H1 (cell line): ENCODE measurements around the gene CA5A. TPM values are rescaled to one million over a fixed set of nuclear protein-coding genes. Genes with fewer than 3 reads are reported as not detected.
A peak's percentile ranks its signal among the peaks of the same experiment; 100 is the strongest.
"Not testable (repeated sequence)": the region's sequence is repeated elsewhere in the genome, so short reads cannot be mapped to it uniquely, and the experiment has no call there.

Experiments
- CTCF ChIA-PET: fragments of 300-600 bp; sonication (Branson Sonifier 250); formaldehyde crosslinking; loops from one replicate; lab custom pipeline; 2021; ENCODE audit not compliant: partially characterized antibody; lab: Charles Lee
- POLR2A ChIA-PET: fragments of 300-600 bp; sonication (Branson Sonifier 250); formaldehyde crosslinking; loops from one replicate; lab custom pipeline; 2021; ENCODE audit warnings: inconsistent platforms; ENCODE audit not compliant: partially characterized antibody; lab: Charles Lee
- DNase-seq, 2 experiments: peaks; one replicate each; pipeline versions ENCODE4 v3.0.0 to v3.0.0-alpha.2; 2010 to 2022; ENCODE audit warnings: low spot score in 2 of 2, low read depth in 1 of 2, mixed read lengths in 1 of 2
- FAIRE-seq: peaks from 2 replicates; lab custom pipeline; 2011; peaks lifted over from hg19 to GRCh38; lab: Jason Lieb, UNC
- H2AFZ ChIP-seq: 2 replicates; pipeline ENCODE4 v1.8.1; 2012; ENCODE audit warnings: low read length, inconsistent platforms
- H2AK5ac ChIP-seq: 2 replicates; pipeline ENCODE4 v1.6.1; 2013; ENCODE audit warnings: low read depth, low read length
- H2BK120ac ChIP-seq: replicated peaks from 2 replicates; pipeline ENCODE3; 2013; ENCODE audit warnings: low read depth, low read length, inconsistent platforms
- H2BK12ac ChIP-seq: 2 replicates; pipeline ENCODE4 v1.6.1; 2013; ENCODE audit warnings: low read depth, low read length
- H2BK15ac ChIP-seq: 2 replicates; pipeline ENCODE4 v1.6.1; 2013; ENCODE audit warnings: low read length
- H2BK20ac ChIP-seq: 2 replicates; pipeline ENCODE4 v1.6.1; 2013; ENCODE audit warnings: low read length
- H2BK5ac ChIP-seq: 2 replicates; pipeline ENCODE4 v1.6.1; 2013; ENCODE audit warnings: low read depth, low read length
- H3K14ac ChIP-seq: 2 replicates; pipeline ENCODE4 v1.6.1; 2013; ENCODE audit warnings: inconsistent platforms; ENCODE audit not compliant: insufficient read length
- H3K18ac ChIP-seq: 2 replicates; pipeline ENCODE4 v1.6.1; 2013; ENCODE audit warnings: low read length; ENCODE audit errors: extremely low read depth
- H3K23ac ChIP-seq: 2 replicates; pipeline ENCODE4 v1.6.1; 2013; ENCODE audit warnings: inconsistent platforms; ENCODE audit not compliant: insufficient read length
- H3K23me2 ChIP-seq: 2 replicates; pipeline ENCODE4 v1.6.1; 2013; ENCODE audit warnings: low read depth, low read length
- H3K27ac ChIP-seq: 2 replicates; pipeline ENCODE4 v1.6.1; 2011; ENCODE audit warnings: low read depth, low read length, inconsistent platforms
- H3K27me3 ChIP-seq, 4 experiments: replicated peaks in 1 of 4; 1 replicate in 1 of 4; 2 replicates in 3 of 4; pipeline versions ENCODE4 v1.6.1 to v1.8.1; 2011 to 2013; ENCODE audit warnings: low read length in 3 of 4, mild to moderate bottlenecking in 3 of 4, inconsistent platforms in 2 of 4, mixed read lengths in 2 of 4, moderate library complexity in 1 of 4; ENCODE audit not compliant: control insufficient read depth in 3 of 4, insufficient read depth in 3 of 4; ENCODE audit errors: extremely low read depth in 1 of 4
- H3K36me3 ChIP-seq, 4 experiments: 2 replicates each; pipeline versions ENCODE4 v1.6.1 to v1.8.1; 2011 to 2013; ENCODE audit warnings: mild to moderate bottlenecking in 4 of 4, low read length in 3 of 4, moderate library complexity in 2 of 4, control low read depth in 1 of 4, inconsistent platforms in 1 of 4; ENCODE audit not compliant: insufficient read depth in 4 of 4, control insufficient read depth in 2 of 4
- H3K4ac ChIP-seq: replicated peaks from 2 replicates; pipeline ENCODE3; 2013; ENCODE audit warnings: low read length, low read depth, mixed read lengths, inconsistent platforms; ENCODE audit not compliant: insufficient read length
- H3K4me1 ChIP-seq, 4 experiments: replicated peaks in 1 of 4; 1 replicate in 1 of 4; 2 replicates in 3 of 4; pipeline versions ENCODE4 v1.6.1 to v1.8.1; 2011 to 2013; ENCODE audit warnings: low read length in 3 of 4, inconsistent platforms in 2 of 4, mixed read lengths in 1 of 4; ENCODE audit not compliant: insufficient read depth in 4 of 4, control insufficient read depth in 3 of 4
- H3K4me2 ChIP-seq, 2 experiments: 2 replicates each; pipeline versions ENCODE4 v1.6.1 to v1.8.1; 2011 to 2013; ENCODE audit warnings: low read depth in 2 of 2, low read length in 2 of 2, control low read depth in 1 of 2, inconsistent platforms in 1 of 2, mild to moderate bottlenecking in 1 of 2; ENCODE audit not compliant: insufficient read depth in 1 of 2
- H3K4me3 ChIP-seq, 4 experiments: fragments of 200-600, 300-600 bp in 1 of 4; sonication (generic), shearing (Covaris generic), sonication (Bioruptor Twin) in 1 of 4; 2 replicates each; pipeline versions ENCODE4 v1.5.1 to v1.8.1; 2011 to 2016; ENCODE audit warnings: low read length in 4 of 4, low read depth in 3 of 4, control low read depth in 2 of 4, inconsistent platforms in 2 of 4, mild to moderate bottlenecking in 2 of 4, mixed read lengths in 1 of 4, moderate library complexity in 1 of 4; ENCODE audit not compliant: insufficient read depth in 2 of 4; ENCODE audit errors: extremely low read depth in 1 of 4
- H3K56ac ChIP-seq: replicated peaks from 2 replicates; pipeline ENCODE3; 2013; ENCODE audit warnings: low read depth, mild to moderate bottlenecking, mixed read lengths, low read length, inconsistent platforms; ENCODE audit not compliant: insufficient read length
- H3K79me1 ChIP-seq: 2 replicates; pipeline ENCODE4 v1.6.1; 2013; ENCODE audit warnings: low read depth, low read length, control low read depth
- H3K79me2 ChIP-seq, 2 experiments: 2 replicates each; pipeline versions ENCODE4 v1.6.1 to v1.8.1; 2012 to 2013; ENCODE audit warnings: low read length in 2 of 2, mild to moderate bottlenecking in 2 of 2, inconsistent platforms in 1 of 2; ENCODE audit not compliant: insufficient read depth in 2 of 2, control insufficient read depth in 1 of 2
- H3K9ac ChIP-seq, 4 experiments: replicated peaks in 1 of 4; 1 replicate in 1 of 4; 2 replicates in 3 of 4; pipeline versions ENCODE4 v1.6.1 to v1.8.1; 2011 to 2013; ENCODE audit warnings: low read depth in 3 of 4, low read length in 3 of 4, control low read depth in 2 of 4, mild to moderate bottlenecking in 2 of 4, moderate library complexity in 2 of 4, inconsistent platforms in 1 of 4; ENCODE audit errors: extremely low read depth in 1 of 4
- H3K9me3 ChIP-seq, 2 experiments: 2 replicates each; pipeline versions ENCODE4 v1.6.1 to v1.8.1; 2012 to 2013; ENCODE audit warnings: mild to moderate bottlenecking in 2 of 2, moderate library complexity in 2 of 2, control low read depth in 1 of 2, inconsistent platforms in 1 of 2, low read depth in 1 of 2, low read length in 1 of 2, mixed read lengths in 1 of 2; ENCODE audit not compliant: insufficient read depth in 2 of 2
- H4K20me1 ChIP-seq, 2 experiments: replicated peaks in 1 of 2; 2 replicates each; pipeline versions ENCODE3 to v1.8.1; 2011 to 2013; ENCODE audit warnings: inconsistent platforms in 2 of 2, low read length in 2 of 2, mild to moderate bottlenecking in 1 of 2; ENCODE audit not compliant: insufficient read depth in 2 of 2, control insufficient read depth in 1 of 2
- H4K5ac ChIP-seq: 2 replicates; pipeline ENCODE4 v1.6.1; 2013; ENCODE audit warnings: low read length, low read depth, mixed read lengths, inconsistent platforms; ENCODE audit not compliant: insufficient read length
- H4K8ac ChIP-seq: 2 replicates; pipeline ENCODE4 v1.8.0; 2013; ENCODE audit warnings: mild to moderate bottlenecking, moderate library complexity, low read length, inconsistent platforms; ENCODE audit not compliant: insufficient read depth; ENCODE audit errors: extremely low read depth
- H4K91ac ChIP-seq: replicated peaks from 2 replicates; pipeline ENCODE3; 2013; ENCODE audit warnings: low read length, mixed read lengths, inconsistent platforms; ENCODE audit not compliant: insufficient read length
- EGR1 ChIP-seq: IDR thresholded peaks from 2 replicates; pipeline ENCODE4 v1.6.1; 2011; ENCODE audit warnings: low read depth, low read length, borderline replicate concordance
- EP300 ChIP-seq, 2 experiments: IDR thresholded peaks; 1 replicate in 1 of 2; 2 replicates in 1 of 2; pipeline ENCODE4 v1.6.1; 2011 to 2012; ENCODE audit warnings: low read depth in 2 of 2, low read length in 2 of 2, mild to moderate bottlenecking in 2 of 2, borderline replicate concordance in 1 of 2, inconsistent platforms in 1 of 2, moderate library complexity in 1 of 2
- JUND ChIP-seq: IDR thresholded peaks from 2 replicates; pipeline ENCODE4 v1.6.1; 2011; ENCODE audit warnings: mild to moderate bottlenecking, improper control_type of control experiment, low read length
- NANOG ChIP-seq: IDR thresholded peaks from 2 replicates; pipeline ENCODE4 v1.6.1; 2011; ENCODE audit warnings: low read length, low read depth, mild to moderate bottlenecking, inconsistent platforms; ENCODE audit not compliant: insufficient read depth, poor library complexity, severe bottlenecking
- SIN3A ChIP-seq, 2 experiments: IDR thresholded peaks in 1 of 2; conservative IDR thresholded peaks in 1 of 2; 2 replicates each; pipeline ENCODE4 v1.6.1; 2011 to 2012; ENCODE audit warnings: low read length in 2 of 2, improper control_type of control experiment in 1 of 2, low read depth in 1 of 2, mild to moderate bottlenecking in 1 of 2
- SP1 ChIP-seq: IDR thresholded peaks from 2 replicates; pipeline ENCODE4 v1.6.1; 2011; ENCODE audit warnings: low read depth, low read length
- TAF1 ChIP-seq: IDR thresholded peaks from 2 replicates; pipeline ENCODE4 v1.6.1; 2011; ENCODE audit warnings: mild to moderate bottlenecking, low read depth, low read length
- TCF12 ChIP-seq: IDR thresholded peaks from 2 replicates; pipeline ENCODE4 v1.6.1; 2011; ENCODE audit warnings: low read depth, mild to moderate bottlenecking, low read length
- YY1 ChIP-seq: IDR thresholded peaks from 2 replicates; pipeline ENCODE4 v1.6.1; 2011; ENCODE audit warnings: low read depth, mild to moderate bottlenecking, low read length
- WGBS, 2 experiments: shearing (Covaris generic) in 1 of 2; methylation state at CpG; one replicate each; pipeline versions ENCODE4 v1.1.6 to v1.1.7; 2013 to 2015; ENCODE audit warnings: low lambda C conversion rate in 2 of 2, mixed read lengths in 2 of 2, inconsistent platforms in 1 of 2, low coverage in 1 of 2, missing lambda C conversion rate in 1 of 2; ENCODE audit not compliant: insufficient replicate concordance in 2 of 2, insufficient coverage in 1 of 2, insufficient read length in 1 of 2; ENCODE audit errors: extremely low coverage in 1 of 2, missing lambda C conversion rate in 1 of 2; 5-methylcytosine and 5-hydroxymethylcytosine counted together
- polyA plus RNA-seq, 7 experiments: library from polyadenylated mRNA; depleted of rRNA in 3 of 7; stranded (reverse) in 5 of 7; unstranded in 2 of 7; fragments of >200 nt in 5 of 7; fragments of 200-250 nt in 2 of 7; gene quantifications; 1 replicate in 5 of 7; 2 replicates in 1 of 7; 4 replicates in 1 of 7; pipeline versions ENCODE4 v1.2.1 to v1.2.3, GENCODE V29; 2011 to 2013; ENCODE audit warnings: missing spikeins in 2 of 7, mixed read lengths in 2 of 7
- total RNA-seq: library from RNA; stranded (reverse); fragmentation: NEBNext Ultra II Directional; extraction: Animal tissue kit (Norgen Biotek cat#: 25700); gene quantifications from 2 replicates; pipeline ENCODE4 v1.2.1, GENCODE V29; 2021

The CA5A gene
- total and polyA plus RNA-seq, 2 of the 8 experiments (the other 6 are each of a cell fraction or from before 2014, with no cell fraction given) = not detected

DNA sequence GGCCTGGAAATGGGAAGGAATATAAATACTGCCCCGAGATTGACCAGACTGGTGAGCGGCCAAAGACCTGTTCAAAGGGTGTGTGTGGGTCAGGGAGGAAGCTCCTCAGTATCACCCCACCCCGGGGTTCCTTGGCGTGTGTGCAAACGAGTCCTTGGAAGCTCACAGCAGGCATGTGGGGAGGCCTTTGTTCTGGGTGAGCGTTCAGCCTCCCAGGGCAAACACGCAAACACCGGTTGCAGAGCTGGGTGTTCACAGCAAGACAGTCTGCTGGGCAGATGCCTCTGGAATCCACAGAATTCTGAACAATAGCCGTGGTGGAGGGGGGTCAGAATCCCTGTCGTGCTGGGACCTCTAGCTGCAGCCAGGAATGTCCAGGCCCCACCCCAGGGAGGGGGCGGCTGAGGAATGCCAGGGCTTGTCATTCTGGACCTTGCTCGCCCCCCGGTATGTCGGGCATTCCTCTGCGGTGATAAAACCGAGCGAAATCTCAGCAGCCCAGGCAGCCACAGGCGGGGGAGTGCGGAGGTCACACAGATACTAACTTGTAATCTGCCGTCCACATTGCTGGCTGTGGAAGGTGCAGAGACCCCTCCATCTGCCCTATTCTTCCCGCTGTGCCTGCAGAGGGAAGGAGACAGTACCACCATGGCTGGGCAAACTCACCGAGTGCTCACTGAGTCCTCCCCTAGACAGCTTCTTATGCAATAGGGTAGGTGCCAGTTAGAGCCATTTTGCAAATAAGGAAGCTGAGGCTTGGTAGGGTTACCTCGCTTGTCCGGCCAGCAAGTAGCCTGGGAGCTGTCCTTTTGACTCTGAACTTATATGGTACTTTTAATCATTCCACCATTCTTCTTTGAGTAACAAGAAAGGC lies 65.7 kb downstream of the CA5A start:
- peak overlapping the region in 3 of 4 experiments; percentile 20 to 32 (median 31); a peak in 3 of 8 replicates for H3K4me3 ChIP-seq
- WGBS, 2 experiments = 6% methylated on average over 24 of the region's 24 CpGs; no CpG with 5 or more reads in 1 of the 2 experiments
- not testable (repeated sequence) for H3K36me3 ChIP-seq, H4K20me1 ChIP-seq, H3K27ac ChIP-seq, H3K9me3 ChIP-seq, H3K23ac ChIP-seq, H3K56ac ChIP-seq, H3K79me1 ChIP-seq, H3K14ac ChIP-seq, FAIRE-seq, H4K5ac ChIP-seq, H2AFZ ChIP-seq
- peaks cover 0 to 27% (median 18%) of the 10 kb centered on the region in 4 experiments; a peak in 5 of 7 replicates for H3K27me3 ChIP-seq
- H2BK12ac ChIP-seq = peak overlapping the region; percentile 96
- peak overlapping the region; percentile 36; the same call in 1 of the 2 replicates for H4K8ac ChIP-seq
- peaks cover 4 to 31% of the 10 kb centered on the region in 2 experiments; a peak in 3 of 4 replicates for H3K79me2 ChIP-seq
- H3K4me1 ChIP-seq = peaks cover 15 to 29% (median 18%) of the 10 kb centered on the region in 4 experiments
- peak overlapping the region in 1 of 4 experiments; percentile 57; a peak in 2 of 7 replicates for H3K9ac ChIP-seq
- H4K91ac ChIP-seq = peak overlapping the region; percentile 91
- H3K4me2 ChIP-seq = peak overlapping the region; percentile 56 to 86
- peak overlapping the region; percentile 64 for H3K18ac ChIP-seq
- ChIA-PET CTCF (interaction anchor here (0.6 to 12.4 kb wide), 36 partner anchors 10 to 410 kb away, joined by 3 to 181 read pairs (median 6); partner anchors contain the start of gene KLHDC4), POLR2A (interaction anchor here (1.2 to 22.5 kb wide), 16 partner anchors 15 to 192 kb away, joined by 3 to 507 read pairs (median 10); partner anchors contain the start of gene KLHDC4)
- H3K4ac ChIP-seq = peak overlapping the region; percentile 87
- peak overlapping the region; percentile 92 for H2BK5ac ChIP-seq
- peak overlapping the region; percentile 88; the same call in 1 of the 2 replicates for H2AK5ac ChIP-seq
- H2BK15ac ChIP-seq = peak overlapping the region; percentile 32
- peaks cover 15% of the 10 kb centered on the region for H3K23me2 ChIP-seq
- H2BK120ac ChIP-seq = peak overlapping the region; percentile 97
- DNase-seq = peak; percentile 76 to 85
- peak overlapping the region; percentile 97 for H2BK20ac ChIP-seq
- TF ChIP-seq SIN3A (conservative IDR thresholded peaks at IDR 0.05 in 1 of 2, IDR thresholded peaks at IDR 0.05 in 1 of 2; ENCODE audit: low read depth in 1 of 2, low read length in 2 of 2) (peak; percentile 30 to 66; a peak in 2 of 4 replicates), SP1 (peak; percentile 62; the same call in 1 of the 2 replicates), YY1 (peak; percentile 19; the same call in 1 of the 2 replicates), NANOG (peak; percentile 62), JUND (peak; percentile 27; the same call in 1 of the 2 replicates), TAF1 (peak; percentile 41; the same call in 1 of the 2 replicates), EP300 (IDR thresholded peaks at IDR 0.05; ENCODE audit: borderline replicate concordance in 1 of 2, low read depth in 2 of 2, low read length in 2 of 2) (peak in 1 of 2 experiments; percentile 28; a peak in 1 of 3 replicates), EGR1 (peak; percentile 83), TCF12 (0 out of 2 replicates have a peak, but pooled peaks have one; percentile 25)
